Omental fat pad (tissue), 4 donors: ENCODE measurements around the gene PROP1. TPM values are rescaled to one million over a fixed set of nuclear protein-coding genes. Genes with fewer than 3 reads are reported as not detected.
"Not testable (repeated sequence)": the region's sequence is repeated elsewhere in the genome, so short reads cannot be mapped to it uniquely, and the experiment has no call there.

ENCODE experiments used
- ATAC-seq: fragments of 150-250 bp; one replicate; pipeline ENCODE4 v1.9.1; 2016; ENCODE audit warnings: mild to moderate bottlenecking, moderate library complexity; ENCODE audit not compliant: low FRiP score
- DNase-seq: peaks from one replicate; pipeline ENCODE4 v3.0.0-alpha.2; 2019; ENCODE audit warnings: low spot score
- total RNA-seq, 4 donors: library from RNA; depleted of rRNA; stranded (reverse); fragments of >200 nt; gene quantifications; one replicate each; pipeline ENCODE4 v1.1.0, GENCODE V29; 2016
- TF ChIP-seq, protein P1 (sequence below), 3 donors: fragments of 450-650 bp; IDR thresholded peaks; one replicate each; pipeline ENCODE4 v1.5.1; 2016 to 2017; ENCODE audit warnings: antibody characterized with exemption in 3 of 3, mild to moderate bottlenecking in 3 of 3, moderate library complexity in 2 of 3

PROP1 gene
- total RNA-seq, 4 donors from 2014 or later, result not detected

DNA sequence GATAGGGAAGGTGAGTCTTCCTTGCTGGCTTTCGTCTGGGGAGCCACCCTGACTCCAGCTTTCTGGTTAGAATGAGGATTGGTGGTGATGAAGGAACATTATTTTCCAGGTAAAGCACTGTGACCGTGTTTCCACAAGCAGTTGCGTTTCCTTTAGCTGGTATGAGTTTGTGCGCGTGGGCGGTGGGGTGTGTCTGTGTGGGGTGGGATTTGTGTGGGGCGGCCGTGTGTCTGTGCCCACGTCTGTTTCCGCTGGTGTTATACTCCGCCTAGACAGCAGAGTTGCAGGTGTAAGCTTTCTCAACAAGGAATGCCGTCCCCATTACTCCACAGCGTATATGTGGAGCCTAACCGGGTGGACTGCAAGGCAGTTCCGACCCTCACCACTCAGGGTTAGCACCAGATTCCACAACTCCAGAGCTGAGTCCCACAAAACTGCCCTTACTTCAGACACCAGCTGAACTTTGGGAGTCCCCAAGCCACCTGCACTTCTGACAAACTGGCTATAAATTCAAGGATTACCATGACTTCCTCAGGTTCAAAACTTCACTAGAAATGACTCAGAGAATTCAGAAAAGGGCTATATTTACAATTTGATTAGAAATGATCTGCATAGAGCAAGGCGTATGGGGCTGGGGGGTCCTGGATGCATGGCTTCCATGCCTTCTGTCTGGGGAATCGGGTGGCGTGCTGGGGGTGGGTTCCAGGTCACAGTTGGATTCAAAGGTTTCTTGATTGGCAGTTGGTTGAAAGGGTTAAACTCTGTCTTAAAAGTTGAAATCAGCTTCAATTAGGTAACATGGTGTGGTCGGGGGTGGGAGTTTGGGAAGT, 29.8 kb downstream of the PROP1 start:
- TF ChIP-seq, protein P1, sequence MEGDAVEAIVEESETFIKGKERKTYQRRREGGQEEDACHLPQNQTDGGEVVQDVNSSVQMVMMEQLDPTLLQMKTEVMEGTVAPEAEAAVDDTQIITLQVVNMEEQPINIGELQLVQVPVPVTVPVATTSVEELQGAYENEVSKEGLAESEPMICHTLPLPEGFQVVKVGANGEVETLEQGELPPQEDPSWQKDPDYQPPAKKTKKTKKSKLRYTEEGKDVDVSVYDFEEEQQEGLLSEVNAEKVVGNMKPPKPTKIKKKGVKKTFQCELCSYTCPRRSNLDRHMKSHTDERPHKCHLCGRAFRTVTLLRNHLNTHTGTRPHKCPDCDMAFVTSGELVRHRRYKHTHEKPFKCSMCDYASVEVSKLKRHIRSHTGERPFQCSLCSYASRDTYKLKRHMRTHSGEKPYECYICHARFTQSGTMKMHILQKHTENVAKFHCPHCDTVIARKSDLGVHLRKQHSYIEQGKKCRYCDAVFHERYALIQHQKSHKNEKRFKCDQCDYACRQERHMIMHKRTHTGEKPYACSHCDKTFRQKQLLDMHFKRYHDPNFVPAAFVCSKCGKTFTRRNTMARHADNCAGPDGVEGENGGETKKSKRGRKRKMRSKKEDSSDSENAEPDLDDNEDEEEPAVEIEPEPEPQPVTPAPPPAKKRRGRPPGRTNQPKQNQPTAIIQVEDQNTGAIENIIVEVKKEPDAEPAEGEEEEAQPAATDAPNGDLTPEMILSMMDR (IDR thresholded peaks at IDR 0.05), result no peak
- DNase-seq (no peak), ATAC-seq (no peak)

DNA sequence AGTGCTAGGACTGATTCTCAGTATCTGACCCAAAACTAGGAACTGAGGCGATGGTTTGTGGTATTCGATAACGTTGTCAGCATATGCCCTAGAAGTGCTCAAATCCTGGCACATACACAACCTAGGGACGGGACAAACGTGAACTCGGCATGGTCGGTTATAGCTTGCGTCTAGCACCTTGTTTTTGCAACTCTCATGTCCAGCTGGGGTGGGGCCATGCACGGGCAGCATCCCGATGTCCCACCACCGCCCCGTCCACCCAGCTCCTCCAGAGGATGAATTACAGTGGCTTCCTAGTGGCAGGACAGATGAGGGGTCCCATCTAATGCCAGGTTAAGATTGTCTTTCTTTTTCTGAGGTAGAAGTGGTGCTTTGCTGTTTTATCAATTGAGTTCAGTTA, 31.6 kb downstream of the PROP1 start:
- DNase-seq (no peak), ATAC-seq (no peak)
- TF ChIP-seq, protein P1 (IDR thresholded peaks at IDR 0.05), result no peak

DNA sequence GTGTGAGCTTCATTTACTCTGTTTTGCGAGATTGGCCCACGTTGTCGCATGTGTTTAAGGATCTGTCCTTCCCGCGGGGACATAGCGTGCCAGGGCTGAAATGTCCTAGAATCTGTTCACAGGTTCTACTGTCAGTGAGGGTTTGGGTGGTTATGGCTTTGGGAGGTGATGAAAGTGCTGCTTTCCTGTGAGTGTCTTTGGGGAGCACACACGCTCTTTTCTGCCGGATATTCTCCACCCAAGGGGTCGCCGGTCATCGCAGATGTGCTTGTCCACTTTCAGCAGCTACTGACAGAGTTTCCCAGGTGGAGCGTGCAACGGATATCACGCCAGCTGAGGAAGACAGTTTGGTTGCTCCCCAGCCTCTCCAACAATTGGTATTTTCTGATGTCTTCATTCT, 32.1 kb downstream of the PROP1 start:
- ATAC-seq, result no peak
- DNase-seq, result no peak
- TF ChIP-seq, protein P1 (IDR thresholded peaks at IDR 0.05), result no peak

DNA sequence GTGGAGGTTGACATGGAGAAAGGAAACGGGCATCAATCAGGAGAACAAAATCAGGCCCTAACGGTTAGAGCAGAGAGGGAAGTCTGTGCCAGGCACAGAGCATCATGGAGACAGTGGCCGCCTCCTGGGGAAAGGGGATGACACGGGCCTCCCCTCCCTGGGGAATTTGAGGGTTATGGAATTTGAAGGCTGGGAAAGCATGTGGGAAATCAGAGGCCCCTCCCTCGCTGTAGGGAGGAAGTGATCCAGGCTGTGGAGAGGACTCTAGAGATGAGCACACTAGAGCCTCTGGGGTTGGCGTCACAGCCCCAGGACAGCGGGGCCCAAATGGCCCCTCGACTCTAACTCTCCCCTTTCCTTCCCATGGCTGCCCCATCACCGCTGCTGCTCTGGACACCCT, 36.7 kb downstream of the PROP1 start:
- ATAC-seq (no peak), DNase-seq (no peak)
- TF ChIP-seq, protein P1 (IDR thresholded peaks at IDR 0.05), result no peak

GRCh38 chr5:177958696-177959095, 37.3 kb downstream of the PROP1 start:
- TF ChIP-seq, protein P1 (IDR thresholded peaks at IDR 0.05), result no peak
- DNase-seq (no peak), ATAC-seq (no peak)

- TF ChIP-seq, protein P1 (IDR thresholded peaks at IDR 0.05), result no peak
- ATAC-seq, result no peak
- DNase-seq, result no peak
Measured at GRCh38 chr5:177957241-177957640, 38.8 kb downstream of the PROP1 start.

DNA sequence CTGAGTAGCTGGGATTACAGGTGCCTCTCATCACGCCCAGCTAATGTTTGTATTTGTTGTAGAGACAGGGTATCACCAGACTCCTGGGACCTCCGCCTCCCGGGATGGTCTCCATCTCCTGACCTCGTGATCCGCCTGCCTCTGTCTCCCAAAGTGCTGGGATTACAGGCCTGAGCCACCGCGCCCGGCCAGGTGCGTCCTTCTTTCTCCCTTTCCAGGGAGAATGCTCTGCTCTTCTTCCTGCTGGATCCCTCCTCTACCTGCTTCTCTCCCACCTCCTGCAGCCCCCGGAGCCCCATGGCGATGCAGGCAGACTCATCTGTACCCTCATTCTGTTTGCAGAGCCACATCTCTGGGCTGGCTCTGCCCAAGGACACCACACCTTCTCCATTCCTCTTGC, 42.9 kb downstream of the PROP1 start:
- ATAC-seq, DNase-seq: not testable (repeated sequence)

DNA sequence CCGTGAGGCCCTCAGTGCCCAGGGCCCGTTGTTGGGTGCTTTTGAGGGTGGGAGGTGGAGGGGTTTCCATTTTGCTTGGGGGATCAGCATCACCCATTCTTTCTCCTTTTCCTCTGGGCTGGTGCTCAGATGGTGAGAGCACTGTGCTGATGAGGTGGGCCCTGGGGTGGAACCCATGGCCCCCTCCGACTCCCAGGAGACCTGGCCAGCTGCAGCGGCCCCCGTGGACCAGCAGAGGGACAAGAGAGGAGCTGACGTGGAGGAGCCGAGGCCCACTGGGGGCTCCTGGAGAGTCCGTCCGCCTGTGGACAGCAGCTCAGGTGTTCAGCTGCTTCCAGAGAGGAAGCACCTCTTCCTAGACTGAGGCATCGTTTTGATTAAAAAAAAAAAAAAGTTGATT, 46.4 kb downstream of the PROP1 start:
- DNase-seq, ATAC-seq: not testable (repeated sequence)

DNA sequence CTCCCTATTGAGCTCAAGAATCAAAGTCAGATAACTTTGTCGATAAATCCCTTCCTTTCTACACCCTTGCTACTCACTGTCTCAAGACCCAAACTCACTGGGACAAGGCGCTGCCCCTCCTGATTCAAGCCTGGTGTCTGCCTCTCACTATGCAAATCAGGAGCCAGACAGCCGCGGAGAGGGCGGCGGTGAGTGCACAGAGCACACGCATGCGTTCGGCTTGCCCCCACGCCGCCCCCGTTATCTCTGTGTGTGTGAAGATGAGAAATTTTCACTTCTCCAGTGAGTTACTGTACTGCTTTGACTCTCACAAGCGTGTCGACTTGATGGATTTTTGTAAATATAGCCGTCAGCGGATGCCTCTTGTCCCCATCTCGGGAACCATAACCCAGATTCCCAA, 47.0 kb downstream of the PROP1 start:
- ATAC-seq, DNase-seq: not testable (repeated sequence)

- not testable (repeated sequence) for ATAC-seq, DNase-seq
Measured at GRCh38 chr5:177947912-177948311, 48.1 kb downstream of the PROP1 start.

DNA sequence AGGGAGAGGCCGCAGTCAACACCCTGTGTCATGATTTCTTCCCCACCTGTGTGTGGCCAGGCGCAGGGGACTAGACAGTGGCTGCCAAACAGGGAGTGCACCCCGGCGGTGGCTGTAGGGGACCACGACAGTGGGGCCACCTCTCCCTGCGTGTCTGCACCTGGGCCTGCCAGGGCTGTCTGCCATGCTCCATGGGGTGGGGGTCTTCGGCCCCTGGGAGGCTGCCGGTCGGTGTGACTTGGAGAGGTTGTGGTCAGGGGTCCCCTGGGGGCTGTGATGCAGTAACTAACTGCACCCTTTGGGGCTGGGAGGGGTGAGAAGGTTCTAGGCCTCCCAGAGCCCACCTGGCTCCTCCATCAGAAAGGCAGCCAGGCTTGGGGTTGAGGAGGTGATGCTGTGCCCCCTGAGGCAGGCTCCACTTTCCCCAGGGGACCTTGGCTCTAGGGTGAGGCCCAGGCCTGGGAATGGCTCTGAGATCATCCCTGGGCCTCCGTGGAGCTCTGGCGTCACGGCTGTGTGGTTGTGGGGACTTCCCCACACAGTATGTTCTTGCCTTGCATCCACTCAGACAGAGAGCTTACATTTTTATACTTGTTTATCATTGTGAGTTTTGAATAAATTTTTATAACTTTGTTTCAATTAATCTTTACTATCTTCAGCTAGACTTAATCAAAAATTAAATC, 50.3 kb downstream of the PROP1 start:
- not testable (repeated sequence) for DNase-seq, ATAC-seq

DNA sequence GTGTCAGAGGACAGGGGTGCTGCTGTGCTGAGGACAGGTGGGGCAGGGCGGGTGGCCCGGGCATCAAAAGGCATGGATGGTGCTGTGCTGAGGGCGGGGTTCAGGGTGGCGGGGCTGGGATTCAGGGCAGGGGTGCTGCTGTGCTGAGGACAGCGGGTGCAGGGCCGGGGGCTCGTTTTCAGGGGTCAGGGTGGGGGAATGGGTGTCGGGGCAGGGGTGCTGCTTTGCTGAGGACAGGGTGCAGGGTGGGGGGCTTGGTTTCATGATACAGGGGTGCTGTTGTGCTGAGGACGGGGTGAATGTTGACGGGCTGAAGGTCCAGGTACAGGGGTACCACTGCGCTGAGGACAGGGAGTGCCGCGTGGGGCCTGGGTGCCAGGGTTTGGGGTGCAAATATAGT, 50.9 kb downstream of the PROP1 start:
- not testable (repeated sequence) for DNase-seq, ATAC-seq
